Uterus (tissue), 4 donors: ENCODE measurements around the gene FRMPD4. TPM values are rescaled to one million over a fixed set of nuclear protein-coding genes. Genes with fewer than 3 reads are reported as not detected.

ENCODE experiments used
- DNase-seq, 2 donors: peaks; one replicate each; pipeline ENCODE4 v3.0.0-alpha.2; 2019 to 2020
- H3K27ac ChIP-seq, 2 donors: fragments of 200-600 bp; sonication (generic); 1 replicate in 1 of 2; 2 replicates in 1 of 2; pipeline ENCODE4 v1.5.1; 2016 to 2018
- H3K27me3 ChIP-seq, 2 donors: fragments of 200-600 bp; sonication (generic); one replicate each; pipeline ENCODE4 v1.5.1; 2018 to 2019; ENCODE audit warnings: control low read depth in 1 of 2
- H3K36me3 ChIP-seq, 2 donors: fragments of 200-600 bp; sonication (generic); one replicate each; pipeline ENCODE4 v1.5.1; 2019; ENCODE audit warnings: control low read depth in 1 of 2
- H3K4me1 ChIP-seq, 2 donors: fragments of 200-600 bp; sonication (generic); one replicate each; pipeline ENCODE4 v1.5.1; 2018 to 2019; ENCODE audit warnings: control low read depth in 1 of 2
- H3K4me3 ChIP-seq, 2 donors: fragments of 200-600 bp; sonication (generic); 1 replicate in 1 of 2; 2 replicates in 1 of 2; pipeline ENCODE4 v1.5.1; 2018 to 2019; ENCODE audit warnings: mild to moderate bottlenecking in 1 of 2
- H3K9me3 ChIP-seq, 2 donors: fragments of 200-600 bp; sonication (generic); one replicate each; pipeline ENCODE4 v1.5.1; 2019; ENCODE audit warnings: control low read depth in 1 of 2
- POLR2A ChIP-seq, 2 donors: fragments of 450-650 bp; IDR thresholded peaks; one replicate each; pipeline ENCODE4 v1.6.1; 2016; ENCODE audit warnings: antibody characterized with exemption in 2 of 2, mild to moderate bottlenecking in 1 of 2, moderate library complexity in 1 of 2
- intact Hi-C: fragments of 100-400 bp; cut with DNase I; formaldehyde crosslinking; loops from one replicate; pipeline ENCODE4 v1.15.1; 2023; ENCODE audit warnings: low total_unique reads
- total RNA-seq, 4 donors: library from RNA; depleted of rRNA in 3 of 4; stranded (reverse); fragments of >200 nt in 3 of 4; gene quantifications; one replicate each; pipeline versions ENCODE4 v1.1.0 to v1.2.4, GENCODE V29; 2014 to 2023
- TF ChIP-seq, protein P1 (sequence below), 4 experiments: fragments of 200-600 bp in 2 of 4; fragments of 450-650 bp in 2 of 4; sonication (generic) in 2 of 4; IDR thresholded peaks; one replicate each; pipeline ENCODE4 v1.5.1; 2016 to 2019; ENCODE audit warnings: antibody characterized with exemption in 4 of 4, mild to moderate bottlenecking in 2 of 4, moderate library complexity in 1 of 4
- donor health status: DM: yes; HTN: yes; CAD: no.

FRMPD4 gene
- total RNA-seq, 4 donors from 2014 or later: 0.06 to 0.41 TPM; not detected in 2

DNA sequence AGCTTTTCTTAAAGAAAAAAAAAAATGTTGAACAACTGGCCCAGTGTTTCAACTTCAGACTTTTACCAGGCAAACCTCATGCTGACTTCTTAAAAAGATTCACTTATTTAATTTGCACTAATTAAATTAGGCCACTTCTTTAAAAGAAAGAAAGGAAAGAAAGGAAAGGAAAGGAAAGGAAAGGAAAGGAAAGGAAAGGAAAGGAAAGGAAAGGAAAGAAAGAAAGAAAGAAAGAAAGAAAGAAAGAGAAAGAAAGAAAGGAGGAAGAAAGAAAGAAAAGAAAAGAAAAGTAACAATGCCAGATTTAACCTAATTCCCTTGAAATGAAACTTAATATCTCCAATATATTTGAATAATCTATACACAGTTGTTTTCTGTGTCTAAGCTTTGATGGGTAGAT lies 581.6 kb downstream of the FRMPD4 start:
- DNase-seq: no peak
- Histone ChIP-seq H3K4me3 (no peak overlapping the region), H3K27ac (no peak overlapping the region), H3K9me3 (no peaks in the 10 kb centered on the region), H3K4me1 (no peaks in the 10 kb centered on the region), H3K36me3 (no peaks in the 10 kb centered on the region), H3K27me3 (no peaks in the 10 kb centered on the region)
- intact Hi-C loops: no loop called here
- TF ChIP-seq, protein P1, sequence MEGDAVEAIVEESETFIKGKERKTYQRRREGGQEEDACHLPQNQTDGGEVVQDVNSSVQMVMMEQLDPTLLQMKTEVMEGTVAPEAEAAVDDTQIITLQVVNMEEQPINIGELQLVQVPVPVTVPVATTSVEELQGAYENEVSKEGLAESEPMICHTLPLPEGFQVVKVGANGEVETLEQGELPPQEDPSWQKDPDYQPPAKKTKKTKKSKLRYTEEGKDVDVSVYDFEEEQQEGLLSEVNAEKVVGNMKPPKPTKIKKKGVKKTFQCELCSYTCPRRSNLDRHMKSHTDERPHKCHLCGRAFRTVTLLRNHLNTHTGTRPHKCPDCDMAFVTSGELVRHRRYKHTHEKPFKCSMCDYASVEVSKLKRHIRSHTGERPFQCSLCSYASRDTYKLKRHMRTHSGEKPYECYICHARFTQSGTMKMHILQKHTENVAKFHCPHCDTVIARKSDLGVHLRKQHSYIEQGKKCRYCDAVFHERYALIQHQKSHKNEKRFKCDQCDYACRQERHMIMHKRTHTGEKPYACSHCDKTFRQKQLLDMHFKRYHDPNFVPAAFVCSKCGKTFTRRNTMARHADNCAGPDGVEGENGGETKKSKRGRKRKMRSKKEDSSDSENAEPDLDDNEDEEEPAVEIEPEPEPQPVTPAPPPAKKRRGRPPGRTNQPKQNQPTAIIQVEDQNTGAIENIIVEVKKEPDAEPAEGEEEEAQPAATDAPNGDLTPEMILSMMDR (IDR thresholded peaks at IDR 0.05): no peak
- no peak for TF ChIP-seq POLR2A (IDR thresholded peaks at IDR 0.05)

DNA sequence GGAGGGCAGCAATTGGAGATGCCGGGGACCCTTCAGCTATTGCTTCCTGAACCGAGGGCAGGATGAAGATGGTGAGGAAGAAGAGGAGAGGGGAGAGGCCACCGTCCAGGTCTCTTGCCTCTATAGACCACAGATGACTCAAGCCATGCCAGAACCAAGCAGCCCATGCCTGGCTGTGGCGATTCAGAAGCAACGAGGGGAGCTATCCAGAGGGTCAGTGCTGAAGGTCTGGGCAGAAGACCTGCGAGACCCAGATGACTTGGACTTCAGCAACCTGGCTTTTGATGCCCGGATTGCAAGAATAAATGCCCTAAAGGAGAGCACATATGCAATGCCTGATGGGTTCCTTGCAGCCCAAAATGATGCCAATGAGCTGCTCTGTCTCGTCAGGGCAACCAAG lies 582.8 kb downstream of the FRMPD4 start:
- H3K9me3 ChIP-seq: no peaks in the 10 kb centered on the region

DNA sequence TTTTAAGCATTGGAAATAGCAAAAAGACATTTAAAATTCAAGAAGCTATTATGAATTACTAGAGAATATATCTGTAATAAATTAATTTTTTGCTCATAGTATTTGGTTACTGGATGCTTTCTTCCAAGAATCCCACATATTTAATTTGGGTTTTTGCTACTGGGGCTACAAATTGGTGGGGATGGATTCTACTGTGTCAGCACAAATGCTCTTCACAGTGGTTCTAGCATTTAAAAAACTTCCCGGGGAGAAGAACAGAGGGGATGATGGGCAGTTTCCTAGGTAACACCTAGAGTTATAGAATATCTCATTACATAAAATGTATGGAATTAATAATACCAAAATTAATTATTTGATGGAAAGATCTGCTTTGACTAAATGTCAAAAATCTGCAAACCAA lies 584.0 kb downstream of the FRMPD4 start:
- Histone ChIP-seq H3K9me3 (no peaks in the 10 kb centered on the region), H3K4me3 (no peak overlapping the region), H3K27me3 (no peaks in the 10 kb centered on the region), H3K4me1 (no peaks in the 10 kb centered on the region), H3K27ac (no peak overlapping the region), H3K36me3 (no peaks in the 10 kb centered on the region)
- intact Hi-C loops: no loop called here
- no peak for DNase-seq
- TF ChIP-seq, protein P1 (IDR thresholded peaks at IDR 0.05): no peak
- no peak for TF ChIP-seq POLR2A (IDR thresholded peaks at IDR 0.05)

More for the DNA sequence above, 582.8 kb downstream of the FRMPD4 start:
- intact Hi-C loops: no loop called here
- Histone ChIP-seq H3K27ac (no peak overlapping the region), H3K4me3 (no peak overlapping the region), H3K4me1 (no peaks in the 10 kb centered on the region), H3K27me3 (no peaks in the 10 kb centered on the region), H3K36me3 (no peaks in the 10 kb centered on the region)
- no peak for DNase-seq
- TF ChIP-seq, protein P1 (IDR thresholded peaks at IDR 0.05): no peak
- no peak for TF ChIP-seq POLR2A (IDR thresholded peaks at IDR 0.05)

DNA sequence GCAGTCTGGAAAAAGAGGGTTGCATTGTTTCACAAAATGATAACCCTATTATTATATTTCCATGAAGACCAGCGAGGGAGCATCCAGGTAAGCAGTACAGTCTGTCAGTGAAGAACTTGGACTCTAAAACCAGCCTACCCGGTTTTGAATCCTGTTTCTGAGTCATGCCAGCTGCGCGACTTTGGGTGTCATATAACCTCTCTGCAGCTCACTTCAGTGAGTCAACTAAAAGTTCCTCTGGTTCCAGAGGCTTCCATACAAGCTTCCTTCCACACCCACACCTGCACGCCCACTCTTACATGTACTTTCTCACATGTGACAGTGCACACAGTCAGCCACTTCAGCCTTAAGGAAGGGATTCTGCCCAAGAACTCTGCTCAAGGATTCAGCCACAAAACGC lies 603.1 kb downstream of the FRMPD4 start:
- H3K4me3 ChIP-seq: no peak overlapping the region
- TF ChIP-seq POLR2A (IDR thresholded peaks at IDR 0.05): no peak
- TF ChIP-seq, protein P1 (IDR thresholded peaks at IDR 0.05): no peak
- no peak for DNase-seq
- H3K4me1 ChIP-seq: no peaks in the 10 kb centered on the region
- no peaks in the 10 kb centered on the region for H3K9me3 ChIP-seq
- H3K27me3 ChIP-seq: no peaks in the 10 kb centered on the region
- no peaks in the 10 kb centered on the region for H3K36me3 ChIP-seq
- no peak overlapping the region for H3K27ac ChIP-seq
- intact Hi-C loops: no loop called here

DNA sequence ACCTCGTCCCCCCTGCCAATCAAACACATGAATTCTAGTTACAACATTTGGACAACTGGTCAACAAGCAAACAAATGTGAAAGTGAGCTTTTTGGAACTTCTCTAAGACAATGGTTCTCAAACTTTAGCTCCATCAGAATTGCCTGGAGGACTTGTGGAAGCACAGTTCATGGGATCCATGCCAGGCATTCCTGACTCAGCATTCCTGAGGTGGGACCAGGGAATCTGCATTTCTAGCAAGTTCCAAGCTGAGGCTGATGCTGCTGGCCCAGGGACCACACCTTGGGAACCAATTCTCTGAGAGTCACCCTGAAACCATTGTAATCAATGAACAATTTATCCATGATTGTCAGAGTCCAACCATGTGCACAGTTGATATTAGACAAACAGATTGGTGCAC lies 609.2 kb downstream of the FRMPD4 start:
- intact Hi-C loops: no loop called here
- Histone ChIP-seq H3K27me3 (no peaks in the 10 kb centered on the region), H3K4me1 (no peaks in the 10 kb centered on the region), H3K4me3 (no peak overlapping the region), H3K9me3 (no peaks in the 10 kb centered on the region), H3K27ac (no peak overlapping the region), H3K36me3 (no peaks in the 10 kb centered on the region)
- TF ChIP-seq POLR2A (IDR thresholded peaks at IDR 0.05): no peak
- TF ChIP-seq, protein P1 (IDR thresholded peaks at IDR 0.05): no peak
- DNase-seq: no peak
